Osteoblast (primary cell): ENCODE data around the gene HORMAD2. TPM values are rescaled to one million over a fixed set of nuclear protein-coding genes. Genes with fewer than 3 reads are reported as not detected.

ENCODE experiments used
- DNase-seq: peaks from one replicate; pipeline ENCODE4 v3.0.0; 2011; ENCODE audit warnings: low spot score, mixed read lengths; ENCODE audit not compliant: insufficient read length; ENCODE audit errors: missing footprints
- H2AFZ ChIP-seq: 2 replicates; pipeline ENCODE4 v1.6.0; 2011; ENCODE audit warnings: mild to moderate bottlenecking, low read length
- H3K27ac ChIP-seq: 2 replicates; pipeline ENCODE4 v1.5.1; 2011; ENCODE audit warnings: mild to moderate bottlenecking, low read depth, low read length, moderate library complexity
- H3K27me3 ChIP-seq: 2 replicates; pipeline ENCODE4 v1.6.0; 2012; ENCODE audit warnings: mild to moderate bottlenecking, control low read depth, inconsistent platforms, low read length, moderate library complexity; ENCODE audit not compliant: insufficient read depth
- H3K36me3 ChIP-seq: 2 replicates; pipeline ENCODE4 v1.5.1; 2011; ENCODE audit warnings: mild to moderate bottlenecking, low read length, control low read depth, moderate library complexity; ENCODE audit not compliant: insufficient read depth
- H3K4me1 ChIP-seq: 2 replicates; pipeline ENCODE4 v1.5.1; 2011; ENCODE audit warnings: mild to moderate bottlenecking, low read length, control low read depth, moderate library complexity; ENCODE audit not compliant: insufficient read depth
- H3K4me2 ChIP-seq: 2 replicates; pipeline ENCODE4 v1.6.0; 2011; ENCODE audit warnings: mild to moderate bottlenecking, low read length; ENCODE audit not compliant: insufficient read depth
- H3K4me3 ChIP-seq: fragments of 200-600 bp; sonication (generic); 3 replicates; pipeline ENCODE4 v1.5.1; 2012; ENCODE audit warnings: mild to moderate bottlenecking, low read length, inconsistent platforms; ENCODE audit not compliant: insufficient read depth
- H3K79me2 ChIP-seq: 2 replicates; pipeline ENCODE4 v1.6.0; 2012; ENCODE audit warnings: mild to moderate bottlenecking, low read length, control low read depth, inconsistent platforms; ENCODE audit not compliant: insufficient read depth
- H3K9me3 ChIP-seq: 2 replicates; pipeline ENCODE4 v1.5.1; 2011; ENCODE audit warnings: low read depth, low read length, control low read depth
- H4K20me1 ChIP-seq: 2 replicates; pipeline ENCODE4 v1.6.0; 2012; ENCODE audit warnings: mild to moderate bottlenecking, low read length, control low read depth; ENCODE audit not compliant: insufficient read depth
- CTCF ChIP-seq: IDR thresholded peaks from 2 replicates; pipeline ENCODE4 v1.5.1; 2011; ENCODE audit warnings: mild to moderate bottlenecking, low read depth, low read length, moderate library complexity; ENCODE audit errors: extremely low read depth
- total RNA-seq: library from RNA; depleted of rRNA; stranded (reverse); fragments of >200 nt; gene quantifications from 2 replicates; pipeline ENCODE4 v1.2.3, GENCODE V29; 2012

The HORMAD2 gene
- total RNA-seq, 1 donor: under 0.01 TPM

DNA sequence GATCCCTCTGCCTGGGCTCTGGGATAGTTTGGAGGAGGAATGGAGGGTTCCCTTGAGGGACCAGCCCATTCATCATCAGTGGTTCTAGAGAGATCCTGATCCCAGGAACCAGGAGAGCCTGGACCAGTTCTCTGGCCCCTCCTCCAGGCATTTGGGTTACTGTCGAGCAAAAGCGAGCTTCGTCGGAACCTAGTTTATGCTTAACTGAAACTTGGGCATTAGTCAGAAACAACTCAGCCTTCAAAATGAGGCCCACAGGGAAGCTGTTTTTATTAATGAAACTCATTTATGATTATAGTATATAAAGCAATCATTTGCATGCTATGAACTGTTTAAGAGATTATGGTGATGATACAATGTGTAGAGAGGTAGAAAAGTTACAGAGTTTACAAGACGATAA is 104.9 kb downstream of the HORMAD2 start:
- Histone ChIP-seq H3K4me3 (no peak overlapping the region), H3K27ac (no peak overlapping the region)

DNA sequence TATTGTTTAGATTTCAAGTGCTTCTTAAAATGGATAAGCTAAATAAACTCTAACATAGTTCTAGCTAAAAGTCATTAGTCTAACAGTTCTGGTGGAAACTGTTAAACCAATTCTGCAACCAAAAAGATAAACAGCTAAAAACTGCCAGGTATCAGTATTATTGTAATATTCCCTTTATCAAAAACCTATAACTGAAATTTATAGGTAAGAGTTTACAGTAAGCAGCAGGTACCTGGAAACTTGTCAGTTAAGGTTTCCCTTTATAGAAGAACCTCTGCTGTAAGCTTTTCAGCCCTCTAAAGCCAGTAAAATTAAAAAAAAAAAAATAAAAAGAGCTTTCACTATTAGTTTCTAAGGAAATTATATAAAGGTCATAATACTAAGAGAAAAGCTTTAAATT is 105.3 kb downstream of the HORMAD2 start:
- Histone ChIP-seq H3K27me3 (no peaks in the 10 kb centered on the region), H3K27ac (no peak overlapping the region), H3K9me3 (no peaks in the 10 kb centered on the region), H4K20me1 (no peaks in the 10 kb centered on the region), H3K4me3 (no peak overlapping the region), H3K36me3 (no peaks in the 10 kb centered on the region), H3K79me2 (no peaks in the 10 kb centered on the region), H3K4me2 (no peak overlapping the region), H2AFZ (no peak overlapping the region), H3K4me1 (peaks cover 15% of the 10 kb centered on the region)
- TF ChIP-seq CTCF: no peak
- DNase-seq: no peak

More for the DNA sequence above, 104.9 kb downstream of the HORMAD2 start:
- peaks cover 13% of the 10 kb centered on the region for H3K4me1 ChIP-seq
- H3K36me3 ChIP-seq: no peaks in the 10 kb centered on the region
- H3K9me3 ChIP-seq: no peaks in the 10 kb centered on the region
- H3K79me2 ChIP-seq: no peaks in the 10 kb centered on the region
- H3K27me3 ChIP-seq: no peaks in the 10 kb centered on the region
- H4K20me1 ChIP-seq: no peaks in the 10 kb centered on the region
- DNase-seq: no peak
- no peak overlapping the region for H2AFZ ChIP-seq
- no peak for TF ChIP-seq CTCF
- no peak overlapping the region for H3K4me2 ChIP-seq

DNA sequence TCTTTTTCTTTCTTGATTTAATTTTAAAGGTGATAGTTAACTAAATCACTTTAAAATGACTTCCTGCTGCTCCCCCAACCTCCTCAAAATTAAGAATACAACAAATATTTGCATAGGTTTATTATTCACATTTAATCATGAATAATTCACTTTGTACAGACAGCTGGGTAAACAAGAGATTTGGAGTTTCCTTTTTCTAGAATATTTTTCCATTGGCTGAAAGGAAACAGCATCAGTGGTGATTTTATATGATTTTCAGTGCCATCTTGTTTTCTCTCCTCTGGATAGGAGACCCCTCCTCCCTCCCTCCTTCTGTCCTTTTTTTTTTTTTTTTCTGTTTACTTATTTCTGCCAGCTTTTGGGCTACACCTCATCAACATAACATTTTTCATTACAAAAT is 105.8 kb downstream of the HORMAD2 start:
- H3K9me3 ChIP-seq: no peaks in the 10 kb centered on the region
- H3K27ac ChIP-seq: no peak overlapping the region
- no peaks in the 10 kb centered on the region for H3K79me2 ChIP-seq
- no peak for TF ChIP-seq CTCF
- no peak overlapping the region for H3K4me2 ChIP-seq
- H2AFZ ChIP-seq: no peak overlapping the region
- no peaks in the 10 kb centered on the region for H4K20me1 ChIP-seq
- no peaks in the 10 kb centered on the region for H3K27me3 ChIP-seq
- H3K4me1 ChIP-seq: peaks cover 20% of the 10 kb centered on the region
- no peak for DNase-seq
- H3K36me3 ChIP-seq: no peaks in the 10 kb centered on the region
- H3K4me3 ChIP-seq: no peak overlapping the region

GRCh38 chr22:30186510-30186909 is 106.2 kb downstream of the HORMAD2 start:
- Histone ChIP-seq H3K79me2 (no peaks in the 10 kb centered on the region), H3K27me3 (no peaks in the 10 kb centered on the region), H3K27ac (no peak overlapping the region), H3K9me3 (no peaks in the 10 kb centered on the region), H3K36me3 (no peaks in the 10 kb centered on the region), H2AFZ (no peak overlapping the region), H3K4me3 (no peak overlapping the region), H3K4me2 (no peak overlapping the region), H4K20me1 (no peaks in the 10 kb centered on the region), H3K4me1 (peaks cover 24% of the 10 kb centered on the region)
- no peak for TF ChIP-seq CTCF
- DNase-seq: no peak
